GM12801 (cell line): Measurements from ENCODE around the gene RMND1.

Experiments used
- TF ChIP-seq, protein P1 (sequence below): IDR thresholded peaks from one replicate; pipeline ENCODE4 v1.5.1; 2011; ENCODE audit warnings: control low read depth; ENCODE audit not compliant: insufficient read length; ENCODE audit errors: extremely low read depth

The RMND1 gene

DNA sequence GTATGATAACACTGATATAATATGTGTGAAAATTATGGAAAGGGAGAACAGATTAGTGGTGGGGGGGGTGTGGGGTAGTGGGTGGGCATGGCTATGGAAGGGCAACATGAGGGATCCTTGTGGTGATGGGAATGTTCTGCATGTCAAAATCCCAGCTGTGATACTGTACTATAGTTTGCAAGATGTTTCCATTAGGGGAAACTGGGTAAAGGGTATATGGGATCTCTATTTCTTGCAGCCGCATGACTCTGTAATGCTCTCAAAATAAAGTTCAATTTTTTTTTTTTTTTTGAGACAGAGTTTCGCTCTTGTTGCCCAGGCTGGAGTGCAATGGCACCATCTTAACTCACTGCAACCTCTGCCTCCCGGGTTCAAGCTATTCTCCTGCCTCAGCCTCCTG, 74.8 kb downstream of the RMND1 start:
- TF ChIP-seq, protein P1, sequence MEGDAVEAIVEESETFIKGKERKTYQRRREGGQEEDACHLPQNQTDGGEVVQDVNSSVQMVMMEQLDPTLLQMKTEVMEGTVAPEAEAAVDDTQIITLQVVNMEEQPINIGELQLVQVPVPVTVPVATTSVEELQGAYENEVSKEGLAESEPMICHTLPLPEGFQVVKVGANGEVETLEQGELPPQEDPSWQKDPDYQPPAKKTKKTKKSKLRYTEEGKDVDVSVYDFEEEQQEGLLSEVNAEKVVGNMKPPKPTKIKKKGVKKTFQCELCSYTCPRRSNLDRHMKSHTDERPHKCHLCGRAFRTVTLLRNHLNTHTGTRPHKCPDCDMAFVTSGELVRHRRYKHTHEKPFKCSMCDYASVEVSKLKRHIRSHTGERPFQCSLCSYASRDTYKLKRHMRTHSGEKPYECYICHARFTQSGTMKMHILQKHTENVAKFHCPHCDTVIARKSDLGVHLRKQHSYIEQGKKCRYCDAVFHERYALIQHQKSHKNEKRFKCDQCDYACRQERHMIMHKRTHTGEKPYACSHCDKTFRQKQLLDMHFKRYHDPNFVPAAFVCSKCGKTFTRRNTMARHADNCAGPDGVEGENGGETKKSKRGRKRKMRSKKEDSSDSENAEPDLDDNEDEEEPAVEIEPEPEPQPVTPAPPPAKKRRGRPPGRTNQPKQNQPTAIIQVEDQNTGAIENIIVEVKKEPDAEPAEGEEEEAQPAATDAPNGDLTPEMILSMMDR, result no peak

DNA sequence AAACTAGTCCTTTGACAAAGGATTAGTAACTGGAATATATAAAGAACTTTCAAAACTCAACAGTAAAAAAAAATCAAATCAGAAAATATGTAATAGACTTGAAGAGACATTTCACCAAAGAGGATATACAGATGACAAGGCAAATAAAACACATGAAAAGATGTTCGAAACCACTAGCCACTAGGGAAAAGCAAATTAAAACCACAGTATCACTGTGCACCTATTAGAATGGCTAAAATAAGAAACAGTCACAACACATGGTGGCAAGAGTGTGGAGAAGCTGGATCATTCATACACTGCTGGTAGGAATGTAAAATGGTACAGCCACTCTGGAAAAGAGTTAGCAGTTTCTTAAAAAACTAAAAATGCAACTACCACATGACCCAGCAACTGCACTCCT, 75.5 kb downstream of the RMND1 start:
- TF ChIP-seq, protein P1, result no peak

DNA sequence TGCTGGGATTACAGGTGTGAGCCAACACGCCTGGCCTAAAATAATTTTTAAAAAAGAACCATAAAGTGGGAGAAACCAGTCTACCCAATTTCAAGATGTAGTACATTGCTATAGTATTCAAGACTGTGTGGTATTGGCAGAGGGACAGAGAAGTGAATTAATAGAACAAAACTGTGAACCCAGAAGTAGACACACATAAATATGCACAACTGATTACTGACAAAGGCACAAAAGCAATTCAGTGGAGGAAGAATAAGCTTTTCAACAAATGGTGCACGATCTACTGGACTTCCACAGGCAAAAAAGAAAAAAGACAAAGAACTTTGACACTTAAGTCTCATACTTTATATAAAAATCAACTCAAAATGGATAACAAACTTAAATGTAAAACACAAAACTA, 76.1 kb downstream of the RMND1 start:
- TF ChIP-seq, protein P1, result no peak

- TF ChIP-seq, protein P1, result no peak
Measured at GRCh38 chr6:151374036-151374683, 77.8 kb downstream of the RMND1 start.

DNA sequence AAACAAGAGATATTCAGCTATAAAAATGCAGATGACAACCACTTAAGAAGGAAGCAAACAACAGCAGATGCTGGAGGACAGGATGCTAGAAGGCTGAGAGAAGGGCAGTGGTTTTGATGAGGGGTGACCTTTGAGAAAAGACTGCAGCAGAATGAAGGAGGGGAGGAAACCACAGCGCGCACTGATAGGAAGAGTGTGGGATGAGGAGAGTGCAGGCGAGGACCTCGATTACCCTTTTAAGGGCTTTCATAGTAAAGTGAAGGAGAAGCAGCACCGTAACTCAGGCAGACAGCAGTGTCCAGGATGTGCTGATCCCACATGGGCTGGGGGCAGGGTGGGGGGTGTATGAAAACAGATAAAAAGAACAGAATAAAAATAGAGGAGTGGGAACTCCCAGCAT, 79.8 kb downstream of the RMND1 start:
- TF ChIP-seq, protein P1, result no peak

- TF ChIP-seq, protein P1, result no peak
Measured at GRCh38 chr6:151370509-151371078, 81.3 kb downstream of the RMND1 start.

DNA sequence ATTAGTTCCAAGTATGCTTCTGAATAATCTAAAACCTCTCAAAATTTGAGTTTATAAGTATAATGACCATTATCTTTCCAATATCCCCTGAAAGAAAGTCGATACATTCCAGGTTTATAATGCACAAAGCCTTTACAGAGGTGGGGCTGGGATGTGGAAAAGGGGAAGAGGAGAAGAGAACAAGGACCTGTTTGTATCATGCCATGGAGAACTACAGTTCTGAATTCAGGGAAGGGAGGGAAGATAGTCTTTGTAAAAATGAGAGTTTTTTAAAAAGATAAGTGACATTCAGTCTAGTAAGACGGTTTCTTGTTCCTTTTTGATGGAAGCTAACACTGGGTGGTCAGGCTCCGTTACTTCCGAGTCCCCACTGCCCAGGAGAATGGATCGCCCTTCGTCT, 86.7 kb downstream of the RMND1 start:
- TF ChIP-seq, protein P1, result no peak
